Measurements from ENCODE around the gene MCF2L.

MCF2L gene

GRCh38 chr13:113062691-113063090 is 93.7 kb downstream of the MCF2L start:
- no peak overlapping the region for H3K4me3 ChIP-seq (replicated peaks; ENCODE audit: insufficient read depth, low read length)
- no peak overlapping the region for H3K27ac ChIP-seq (replicated peaks)
- TF ChIP-seq POLR2AphosphoS5 (IDR thresholded peaks at IDR 0.05; ENCODE audit: low read depth) (no peak), REST (IDR thresholded peaks at IDR 0.05; ENCODE audit: insufficient replicate concordance, low read depth) (no peak), GABPA (IDR thresholded peaks at IDR 0.05; ENCODE audit: low read depth) (no peak), SPI1 (IDR thresholded peaks at IDR 0.05; ENCODE audit: borderline replicate concordance, low read depth) (no peak)
- TF ChIP-seq, protein P1, sequence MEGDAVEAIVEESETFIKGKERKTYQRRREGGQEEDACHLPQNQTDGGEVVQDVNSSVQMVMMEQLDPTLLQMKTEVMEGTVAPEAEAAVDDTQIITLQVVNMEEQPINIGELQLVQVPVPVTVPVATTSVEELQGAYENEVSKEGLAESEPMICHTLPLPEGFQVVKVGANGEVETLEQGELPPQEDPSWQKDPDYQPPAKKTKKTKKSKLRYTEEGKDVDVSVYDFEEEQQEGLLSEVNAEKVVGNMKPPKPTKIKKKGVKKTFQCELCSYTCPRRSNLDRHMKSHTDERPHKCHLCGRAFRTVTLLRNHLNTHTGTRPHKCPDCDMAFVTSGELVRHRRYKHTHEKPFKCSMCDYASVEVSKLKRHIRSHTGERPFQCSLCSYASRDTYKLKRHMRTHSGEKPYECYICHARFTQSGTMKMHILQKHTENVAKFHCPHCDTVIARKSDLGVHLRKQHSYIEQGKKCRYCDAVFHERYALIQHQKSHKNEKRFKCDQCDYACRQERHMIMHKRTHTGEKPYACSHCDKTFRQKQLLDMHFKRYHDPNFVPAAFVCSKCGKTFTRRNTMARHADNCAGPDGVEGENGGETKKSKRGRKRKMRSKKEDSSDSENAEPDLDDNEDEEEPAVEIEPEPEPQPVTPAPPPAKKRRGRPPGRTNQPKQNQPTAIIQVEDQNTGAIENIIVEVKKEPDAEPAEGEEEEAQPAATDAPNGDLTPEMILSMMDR (IDR thresholded peaks at IDR 0.05; ENCODE audit: insufficient read depth, low read length): no peak

GRCh38 chr13:113063091-113063491 is 94.1 kb downstream of the MCF2L start:
- no peak for TF ChIP-seq POLR2AphosphoS5 (IDR thresholded peaks at IDR 0.05; ENCODE audit: low read depth)
- TF ChIP-seq, protein P1 (IDR thresholded peaks at IDR 0.05; ENCODE audit: insufficient read depth, low read length): no peak
- no peak for TF ChIP-seq REST (IDR thresholded peaks at IDR 0.05; ENCODE audit: insufficient replicate concordance, low read depth)
- TF ChIP-seq SPI1 (IDR thresholded peaks at IDR 0.05; ENCODE audit: borderline replicate concordance, low read depth): no peak
- TF ChIP-seq GABPA (IDR thresholded peaks at IDR 0.05; ENCODE audit: low read depth): no peak
- Histone ChIP-seq H3K27me3 (ENCODE audit: insufficient read depth, poor library complexity, severe bottlenecking) (no peaks in the 10 kb centered on the region), H3K4me3 (replicated peaks; ENCODE audit: insufficient read depth, low read length) (no peak overlapping the region), H3K27ac (replicated peaks) (no peak overlapping the region)
- no peak for DNase-seq (ENCODE audit: low read depth in 1 of 2, low spot score in 1 of 2)

More at GRCh38 chr13:113062691-113063090, 93.7 kb downstream of the MCF2L start:
- no peak for DNase-seq (ENCODE audit: low read depth in 1 of 2, low spot score in 1 of 2)
- no peaks in the 10 kb centered on the region for H3K27me3 ChIP-seq (ENCODE audit: insufficient read depth, poor library complexity, severe bottlenecking)

DNA sequence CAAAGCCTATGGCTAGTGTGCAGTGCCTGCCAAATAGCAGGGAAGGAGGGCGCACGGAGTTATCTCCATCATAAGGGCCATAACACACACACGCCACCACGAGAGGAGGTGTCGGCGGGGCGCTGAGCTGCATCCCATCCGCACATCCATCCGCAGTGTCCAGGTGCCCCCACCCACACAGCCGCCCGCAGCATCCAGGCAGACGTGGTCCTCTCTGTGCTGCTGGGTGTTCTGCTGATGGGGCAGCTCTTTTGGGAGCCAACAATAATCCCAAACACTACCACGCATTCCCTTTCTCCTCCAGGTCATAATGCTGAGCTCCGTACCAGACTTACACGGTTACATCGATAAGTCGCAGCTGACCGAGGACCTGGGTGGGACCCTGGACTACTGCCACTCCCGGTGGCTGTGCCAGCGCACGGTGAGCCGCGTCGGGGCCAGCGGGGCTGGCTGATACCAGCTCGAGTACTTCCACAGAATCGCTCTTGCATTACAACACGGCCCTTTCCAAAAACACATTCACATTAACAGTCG is 95.1 kb downstream of the MCF2L start:
- H3K4me3 ChIP-seq (replicated peaks; ENCODE audit: insufficient read depth, low read length): no peak overlapping the region
- no peak overlapping the region for H3K27ac ChIP-seq (replicated peaks)
- H3K27me3 ChIP-seq (ENCODE audit: insufficient read depth, poor library complexity, severe bottlenecking): no peaks in the 10 kb centered on the region
- DNase-seq (ENCODE audit: low read depth in 1 of 2, low spot score in 1 of 2): no peak
- TF ChIP-seq GABPA (IDR thresholded peaks at IDR 0.05; ENCODE audit: low read depth): no peak
- no peak for TF ChIP-seq SPI1 (IDR thresholded peaks at IDR 0.05; ENCODE audit: borderline replicate concordance, low read depth)
- no peak for TF ChIP-seq POLR2AphosphoS5 (IDR thresholded peaks at IDR 0.05; ENCODE audit: low read depth)
- TF ChIP-seq, protein P1 (IDR thresholded peaks at IDR 0.05; ENCODE audit: insufficient read depth, low read length): no peak
- TF ChIP-seq REST (IDR thresholded peaks at IDR 0.05; ENCODE audit: insufficient replicate concordance, low read depth): no peak

Data from HL-60 (cell line).